Eye (tissue), 1 donor: ENCODE data around the gene CLEC9A.

Experiments
- DNase-seq: peaks from one replicate; pipeline ENCODE4 v3.0.0-alpha.2; 2015

The CLEC9A gene

GRCh38 chr12:10113075-10113474 is 82.6 kb downstream of the CLEC9A start:
- DNase-seq, result no peak

GRCh38 chr12:10113920-10114319 is 83.4 kb downstream of the CLEC9A start:
- DNase-seq, result no peak

- no peak for DNase-seq
Observed at GRCh38 chr12:10115311-10115710, 84.8 kb downstream of the CLEC9A start.
